SK-N-MC (cell line): ENCODE data around the gene AKAP13.

Experiments used
- DNase-seq: peaks from one replicate; pipeline ENCODE4 v3.0.0-alpha.2; 2011; ENCODE audit warnings: low read depth, low spot score
- H3K27ac ChIP-seq: fragments of 200-600 bp; sonication (generic); 2 replicates; pipeline ENCODE4 v1.5.1; 2016; ENCODE audit warnings: mixed run types
- H3K36me3 ChIP-seq: fragments of 200-600 bp; sonication (generic); 2 replicates; pipeline ENCODE4 v1.6.1; 2017; ENCODE audit warnings: antibody characterized with exemption, low read length, mixed read lengths; ENCODE audit not compliant: insufficient read depth
- H3K4me3 ChIP-seq: fragments of 200-600 bp; sonication (generic); 2 replicates; pipeline ENCODE4 v1.5.1; 2016
- H3K9ac ChIP-seq: fragments of 200-600 bp; sonication (generic); 2 replicates; pipeline ENCODE4 v1.8.0; 2017; ENCODE audit warnings: mixed run types, mixed read lengths; ENCODE audit not compliant: insufficient read length
- H3K9me3 ChIP-seq: fragments of 200-600 bp; sonication (generic); 2 replicates; pipeline ENCODE4 v1.6.1; 2017; ENCODE audit warnings: low read depth, mild to moderate bottlenecking, antibody characterized with exemption, low read length, moderate library complexity, mixed read lengths
- EZH2 ChIP-seq: fragments of 200-600 bp; sonication (generic); IDR thresholded peaks from one replicate; pipeline ENCODE4 v1.6.1; 2017; ENCODE audit warnings: antibody characterized with exemption
- FOXP2 ChIP-seq: optimal IDR thresholded peaks from 2 replicates; pipeline ENCODE3; 2011; ENCODE audit warnings: mild to moderate bottlenecking, moderate library complexity; ENCODE audit not compliant: insufficient read depth; ENCODE audit errors: extremely low read length, control extremely low read depth
- POLR2AphosphoS5 ChIP-seq: IDR thresholded peaks from 2 replicates; pipeline ENCODE4 v1.6.1; 2012; ENCODE audit warnings: mild to moderate bottlenecking, low read depth, low read length, borderline replicate concordance

AKAP13 gene

GRCh38 chr15:85785887-85786780 lies 405.7 kb downstream of the AKAP13 start:
- no peak overlapping the region for H3K27ac ChIP-seq
- no peak overlapping the region for H3K4me3 ChIP-seq
- TF ChIP-seq FOXP2 (no peak), POLR2AphosphoS5 (no peak), EZH2 (no peak)
- H3K9me3 ChIP-seq, result no peaks in the 10 kb centered on the region
- H3K36me3 ChIP-seq, result no peaks in the 10 kb centered on the region
- no peak overlapping the region for H3K9ac ChIP-seq
- DNase-seq, result no peak

GRCh38 chr15:85786781-85787114 lies 406.3 kb downstream of the AKAP13 start:
- H3K4me3 ChIP-seq, result no peak overlapping the region
- H3K27ac ChIP-seq, result no peak overlapping the region
- no peaks in the 10 kb centered on the region for H3K36me3 ChIP-seq
- no peak overlapping the region for H3K9ac ChIP-seq
- no peak for TF ChIP-seq EZH2
- TF ChIP-seq FOXP2, result no peak
- no peak for TF ChIP-seq POLR2AphosphoS5
- no peak for DNase-seq
- H3K9me3 ChIP-seq, result no peaks in the 10 kb centered on the region

DNA sequence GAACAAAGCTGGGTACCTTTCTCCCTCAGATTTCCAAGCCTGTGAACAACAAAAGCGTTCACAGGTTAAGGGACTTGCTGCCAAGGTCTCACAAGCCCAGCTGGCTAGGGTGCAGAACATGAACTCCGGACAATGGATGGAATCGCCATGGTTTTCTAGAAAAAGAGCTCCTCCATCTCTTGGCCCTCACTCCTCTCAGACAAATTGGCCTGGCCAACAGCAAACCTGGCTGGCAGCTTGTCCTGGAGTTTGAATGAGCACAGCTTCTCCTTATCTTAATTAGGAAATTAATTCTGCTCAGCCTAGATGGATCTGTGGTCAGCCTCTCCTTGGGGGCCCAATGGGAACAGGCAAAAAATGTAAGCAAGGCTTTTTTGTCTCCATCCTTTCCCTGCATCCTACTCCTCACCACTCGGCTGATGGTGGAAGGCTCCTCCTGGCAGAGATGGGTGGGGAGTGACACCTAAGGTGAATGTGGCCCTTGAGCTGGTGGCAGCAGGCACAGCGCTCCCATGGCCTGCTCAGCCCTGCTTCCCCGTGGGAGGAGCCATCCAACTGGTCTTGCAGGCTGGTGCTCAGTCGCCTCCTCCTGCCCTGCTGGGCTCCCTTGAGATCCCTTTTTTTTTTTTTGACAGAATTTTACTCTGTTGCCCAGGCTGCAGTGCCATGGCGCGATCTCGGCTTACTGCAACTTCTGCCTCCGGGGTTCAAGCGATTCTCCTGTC lies 408.5 kb downstream of the AKAP13 start:
- no peaks in the 10 kb centered on the region for H3K36me3 ChIP-seq
- no peak overlapping the region for H3K27ac ChIP-seq
- H3K4me3 ChIP-seq, result no peak overlapping the region
- DNase-seq, result no peak
- H3K9ac ChIP-seq, result no peak overlapping the region
- no peaks in the 10 kb centered on the region for H3K9me3 ChIP-seq
- TF ChIP-seq POLR2AphosphoS5 (no peak), EZH2 (no peak), FOXP2 (no peak)

DNA sequence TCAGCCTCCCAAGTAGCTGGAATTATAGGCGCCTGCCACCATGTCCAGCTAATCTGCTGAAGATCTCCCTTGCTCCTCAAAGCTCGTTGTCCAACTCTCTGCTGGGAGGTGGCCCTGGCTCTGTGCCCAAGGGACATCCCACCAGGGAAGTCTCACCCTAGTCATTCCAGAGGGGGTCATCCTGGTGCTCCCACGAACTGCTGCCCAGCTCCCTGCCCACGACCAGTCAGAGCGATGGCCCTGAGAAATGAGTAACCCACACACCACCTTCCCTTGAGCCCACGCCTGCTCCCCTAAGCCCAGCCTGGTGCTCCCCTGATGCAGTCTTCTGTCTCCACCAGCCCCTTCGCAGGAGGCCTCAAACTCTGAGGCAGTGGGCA lies 409.1 kb downstream of the AKAP13 start:
- H3K4me3 ChIP-seq, result no peak overlapping the region
- no peak overlapping the region for H3K27ac ChIP-seq
- no peak for DNase-seq
- H3K9ac ChIP-seq, result no peak overlapping the region
- no peak for TF ChIP-seq EZH2
- TF ChIP-seq FOXP2, result no peak
- no peak for TF ChIP-seq POLR2AphosphoS5
- no peaks in the 10 kb centered on the region for H3K36me3 ChIP-seq
- no peaks in the 10 kb centered on the region for H3K9me3 ChIP-seq

DNA sequence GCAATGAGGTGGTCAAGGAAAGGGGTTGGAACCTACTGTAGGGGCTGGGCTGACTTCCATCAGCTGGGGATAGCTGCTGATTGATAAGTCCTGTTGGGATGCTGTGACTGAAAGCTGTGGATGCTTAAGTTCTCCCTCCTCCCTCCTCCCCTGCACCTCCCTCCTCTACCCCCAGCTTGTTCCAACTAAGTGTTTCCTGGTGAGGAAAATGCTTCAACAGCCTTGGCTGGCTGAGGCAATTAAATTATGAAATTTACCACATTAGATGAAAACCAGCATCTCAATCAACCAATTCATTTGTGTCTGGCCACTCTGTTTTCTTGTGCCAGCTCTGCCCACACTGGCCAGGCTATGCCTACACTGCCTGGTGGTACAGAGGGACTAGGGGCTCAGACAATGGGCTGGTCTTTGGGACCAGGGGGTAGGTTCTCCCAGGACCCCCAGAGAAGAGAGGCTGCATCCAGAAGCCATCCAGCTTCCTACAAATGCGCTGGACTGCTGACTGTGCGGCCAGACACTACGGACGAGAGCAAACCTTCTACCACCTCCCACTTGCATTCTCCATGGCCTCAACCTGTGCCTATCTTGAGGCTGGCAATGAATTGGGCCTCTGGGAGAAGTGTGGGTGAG lies 411.8 kb downstream of the AKAP13 start:
- no peak for DNase-seq
- no peak overlapping the region for H3K9ac ChIP-seq
- H3K27ac ChIP-seq, result no peak overlapping the region
- H3K36me3 ChIP-seq, result no peaks in the 10 kb centered on the region
- H3K4me3 ChIP-seq, result no peak overlapping the region
- TF ChIP-seq FOXP2 (no peak), EZH2 (no peak), POLR2AphosphoS5 (no peak)
- H3K9me3 ChIP-seq, result no peaks in the 10 kb centered on the region

- Histone ChIP-seq H3K4me3 (peak overlapping the region; percentile 96), H3K27ac (no peak overlapping the region), H3K9ac (no peak overlapping the region), H3K36me3 (no peaks in the 10 kb centered on the region), H3K9me3 (no peaks in the 10 kb centered on the region)
- no peak for DNase-seq
- no peak for TF ChIP-seq POLR2AphosphoS5
- no peak for TF ChIP-seq FOXP2
- no peak for TF ChIP-seq EZH2
These were observed 412.6 kb downstream of the AKAP13 start for GRCh38 chr15:85792912-85793590.

GRCh38 chr15:85793641-85794597 lies 413.5 kb downstream of the AKAP13 start:
- DNase-seq, result no peak
- Histone ChIP-seq H3K36me3 (no peaks in the 10 kb centered on the region), H3K4me3 (peak overlapping the region; percentile 96), H3K9me3 (no peaks in the 10 kb centered on the region), H3K9ac (peak overlapping the region; percentile 86), H3K27ac (no peak overlapping the region)
- no peak for TF ChIP-seq POLR2AphosphoS5
- no peak for TF ChIP-seq FOXP2
- no peak for TF ChIP-seq EZH2
